MM.1S (cell line): Measurements from ENCODE around the gene CFAP57.

Source experiments
- DNase-seq: peaks from one replicate; pipeline ENCODE4 v3.0.0-alpha.2; 2015
- H2AFZ ChIP-seq: fragments of 300-600 bp; sonication (generic); 2 replicates; pipeline ENCODE4 v1.6.0; 2016; ENCODE audit warnings: antibody characterized with exemption, low read length
- H3F3A ChIP-seq: fragments of 300-600 bp; sonication (generic); 2 replicates; pipeline ENCODE4 v1.6.1; 2016; ENCODE audit warnings: mild to moderate bottlenecking, antibody characterized with exemption, low read length, moderate library complexity, mixed read lengths; ENCODE audit not compliant: insufficient read depth
- H3K27ac ChIP-seq: fragments of 300-600 bp; sonication (generic); 2 replicates; pipeline ENCODE4 v1.5.1; 2016; ENCODE audit warnings: mild to moderate bottlenecking, low read length
- H3K27me3 ChIP-seq: fragments of 300-600 bp; sonication (generic); replicated peaks from 2 replicates; pipeline ENCODE4 v1.6.0; 2016; ENCODE audit warnings: low read length; ENCODE audit not compliant: insufficient read depth
- H3K36me3 ChIP-seq: fragments of 300-600 bp; sonication (generic); replicated peaks from 2 replicates; pipeline ENCODE4 v1.6.1; 2016; ENCODE audit warnings: mild to moderate bottlenecking, low read length, mixed read lengths; ENCODE audit not compliant: insufficient read depth
- H3K4me1 ChIP-seq: fragments of 300-600 bp; sonication (generic); 2 replicates; pipeline ENCODE4 v1.6.1; 2016; ENCODE audit warnings: low read length, mixed read lengths
- H3K4me2 ChIP-seq: fragments of 300-600 bp; sonication (generic); 2 replicates; pipeline ENCODE4 v1.6.0; 2016; ENCODE audit warnings: low read depth, low read length
- H3K4me3 ChIP-seq: fragments of 300-600 bp; sonication (generic); 2 replicates; pipeline ENCODE4 v1.5.1; 2016; ENCODE audit warnings: low read length, mixed read lengths
- H3K79me2 ChIP-seq: fragments of 300-600 bp; sonication (generic); 2 replicates; pipeline ENCODE4 v1.6.1; 2016; ENCODE audit warnings: mixed run types, low read length, mixed read lengths
- H3K9ac ChIP-seq: fragments of 300-600 bp; sonication (generic); 2 replicates; pipeline ENCODE4 v1.6.1; 2016; ENCODE audit warnings: low read length, mixed read lengths
- H3K9me2 ChIP-seq: fragments of 300-600 bp; sonication (generic); replicated peaks from 2 replicates; pipeline ENCODE4 v1.6.1; 2016; ENCODE audit warnings: mild to moderate bottlenecking, low read length, mixed read lengths; ENCODE audit not compliant: insufficient read depth
- H3K9me3 ChIP-seq: fragments of 300-600 bp; sonication (generic); replicated peaks from 2 replicates; pipeline ENCODE4 v1.6.1; 2016; ENCODE audit warnings: mild to moderate bottlenecking, low read length, mixed read lengths; ENCODE audit not compliant: insufficient read depth
- H4K20me1 ChIP-seq: fragments of 300-600 bp; sonication (generic); 2 replicates; pipeline ENCODE4 v1.6.1; 2016; ENCODE audit warnings: mild to moderate bottlenecking, low read length, moderate library complexity, mixed read lengths; ENCODE audit not compliant: insufficient read depth
- EZH2 ChIP-seq: fragments of 300-600 bp; sonication (generic); optimal IDR thresholded peaks from 2 replicates; pipeline ENCODE3; 2017; ENCODE audit warnings: low read depth, mild to moderate bottlenecking, antibody characterized with exemption, low read length, mixed read lengths
- EZH2phosphoT487 ChIP-seq: fragments of 300-600 bp; sonication (generic); IDR thresholded peaks from 2 replicates; pipeline ENCODE4 v1.6.1; 2018; ENCODE audit warnings: antibody characterized with exemption, low read length
- TF ChIP-seq, protein P1 (sequence below): fragments of 300-600 bp; sonication (generic); IDR thresholded peaks from 2 replicates; pipeline ENCODE4 v1.5.1; 2016; ENCODE audit warnings: antibody characterized with exemption, low read length, mixed read lengths

The CFAP57 gene

DNA sequence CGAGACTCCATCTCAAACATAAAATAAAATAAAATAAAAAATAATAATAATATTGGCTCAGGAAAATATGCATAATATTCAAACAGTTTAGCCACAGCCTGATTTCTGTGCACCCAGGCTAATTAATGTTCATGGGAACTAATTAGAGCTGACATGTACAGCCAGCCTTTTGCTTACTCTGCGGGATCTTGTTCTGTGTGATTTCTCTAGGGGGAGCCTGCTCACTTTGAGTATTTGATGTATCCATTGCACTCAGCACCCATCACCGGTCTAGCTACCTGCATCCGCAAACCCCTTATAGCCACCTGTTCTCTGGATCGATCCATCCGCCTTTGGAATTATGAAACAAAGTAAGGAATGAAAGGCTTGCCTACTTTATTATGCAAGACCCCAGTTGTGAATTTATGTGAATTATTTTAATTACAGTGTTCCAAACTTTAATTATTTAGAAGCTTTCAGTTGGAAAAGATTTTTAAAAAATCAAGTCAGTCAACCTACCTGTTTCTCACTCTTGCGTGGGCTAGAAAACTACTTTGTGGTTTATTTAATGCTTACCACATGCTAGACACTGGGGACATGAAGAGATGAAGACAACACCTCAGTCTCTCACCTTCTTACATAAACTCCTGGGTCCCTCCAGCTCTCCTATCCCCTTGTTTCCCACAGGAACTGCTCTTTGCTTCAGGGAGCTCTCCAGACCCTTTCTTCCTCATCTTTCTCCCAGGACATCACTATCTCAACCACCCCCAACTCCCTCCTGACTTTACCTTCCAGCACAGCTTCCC, 25.4 kb downstream of the CFAP57 start:
- H3K4me2 ChIP-seq, result no peak overlapping the region
- no peaks in the 10 kb centered on the region for H3F3A ChIP-seq
- no peak for DNase-seq
- H3K4me1 ChIP-seq, result peaks cover 9% of the 10 kb centered on the region; the same call in 1 of the 2 replicates
- H3K27me3 ChIP-seq, result no peaks in the 10 kb centered on the region
- H3K4me3 ChIP-seq, result no peak overlapping the region
- no peaks in the 10 kb centered on the region for H3K9me3 ChIP-seq
- TF ChIP-seq EZH2phosphoT487 (no peak), EZH2 (no peak)
- TF ChIP-seq, protein P1, sequence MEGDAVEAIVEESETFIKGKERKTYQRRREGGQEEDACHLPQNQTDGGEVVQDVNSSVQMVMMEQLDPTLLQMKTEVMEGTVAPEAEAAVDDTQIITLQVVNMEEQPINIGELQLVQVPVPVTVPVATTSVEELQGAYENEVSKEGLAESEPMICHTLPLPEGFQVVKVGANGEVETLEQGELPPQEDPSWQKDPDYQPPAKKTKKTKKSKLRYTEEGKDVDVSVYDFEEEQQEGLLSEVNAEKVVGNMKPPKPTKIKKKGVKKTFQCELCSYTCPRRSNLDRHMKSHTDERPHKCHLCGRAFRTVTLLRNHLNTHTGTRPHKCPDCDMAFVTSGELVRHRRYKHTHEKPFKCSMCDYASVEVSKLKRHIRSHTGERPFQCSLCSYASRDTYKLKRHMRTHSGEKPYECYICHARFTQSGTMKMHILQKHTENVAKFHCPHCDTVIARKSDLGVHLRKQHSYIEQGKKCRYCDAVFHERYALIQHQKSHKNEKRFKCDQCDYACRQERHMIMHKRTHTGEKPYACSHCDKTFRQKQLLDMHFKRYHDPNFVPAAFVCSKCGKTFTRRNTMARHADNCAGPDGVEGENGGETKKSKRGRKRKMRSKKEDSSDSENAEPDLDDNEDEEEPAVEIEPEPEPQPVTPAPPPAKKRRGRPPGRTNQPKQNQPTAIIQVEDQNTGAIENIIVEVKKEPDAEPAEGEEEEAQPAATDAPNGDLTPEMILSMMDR, result no peak
- H3K9ac ChIP-seq, result no peak overlapping the region
- H3K36me3 ChIP-seq, result no peaks in the 10 kb centered on the region
- H4K20me1 ChIP-seq, result no peaks in the 10 kb centered on the region
- no peaks in the 10 kb centered on the region for H3K9me2 ChIP-seq
- H3K79me2 ChIP-seq, result no peaks in the 10 kb centered on the region
- no peak overlapping the region for H3K27ac ChIP-seq
- H2AFZ ChIP-seq, result no peak overlapping the region

- peak overlapping the region; percentile 41 for H3K4me2 ChIP-seq
- no peaks in the 10 kb centered on the region for H3K9me3 ChIP-seq
- H2AFZ ChIP-seq, result 0 out of 2 replicates have a peak overlapping the region, but pooled peaks have one; percentile 10
- no peak overlapping the region for H3K9ac ChIP-seq
- H3K4me3 ChIP-seq, result no peak overlapping the region
- H3K27ac ChIP-seq, result no peak overlapping the region
- no peaks in the 10 kb centered on the region for H3F3A ChIP-seq
- H3K79me2 ChIP-seq, result no peaks in the 10 kb centered on the region
- H3K27me3 ChIP-seq, result no peaks in the 10 kb centered on the region
- H3K4me1 ChIP-seq, result peaks cover 9% of the 10 kb centered on the region; the same call in 1 of the 2 replicates
- no peaks in the 10 kb centered on the region for H4K20me1 ChIP-seq
- H3K36me3 ChIP-seq, result no peaks in the 10 kb centered on the region
- DNase-seq, result peak; percentile 11
- no peaks in the 10 kb centered on the region for H3K9me2 ChIP-seq
- TF ChIP-seq EZH2, result no peak
- TF ChIP-seq, protein P1, result no peak
- no peak for TF ChIP-seq EZH2phosphoT487
Observed at GRCh38 chr1:43199093-43199726, 27.1 kb downstream of the CFAP57 start.

DNA sequence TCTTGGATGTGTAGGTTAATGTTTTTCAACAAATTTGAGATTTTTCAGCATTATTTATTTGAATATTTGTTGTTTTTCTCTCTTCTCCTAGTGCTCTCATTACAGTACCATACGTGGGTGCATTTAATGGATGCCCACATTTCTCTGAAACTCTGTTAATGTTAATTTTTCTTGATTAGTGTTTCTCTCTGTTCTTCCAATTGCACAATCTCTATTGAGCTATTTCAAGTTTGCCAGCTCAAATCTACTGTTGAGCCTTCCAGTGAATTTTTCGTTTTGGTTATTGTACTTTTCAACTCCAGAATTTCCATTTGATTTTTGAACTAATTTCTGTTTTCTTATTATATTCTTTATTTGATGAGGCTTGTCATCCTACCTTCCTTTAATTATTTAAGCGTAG, 31.7 kb downstream of the CFAP57 start:
- H2AFZ ChIP-seq, result no peak overlapping the region
- no peaks in the 10 kb centered on the region for H3K36me3 ChIP-seq
- no peak overlapping the region for H3K9ac ChIP-seq
- H4K20me1 ChIP-seq, result no peaks in the 10 kb centered on the region
- H3F3A ChIP-seq, result no peaks in the 10 kb centered on the region
- no peak overlapping the region for H3K27ac ChIP-seq
- no peaks in the 10 kb centered on the region for H3K79me2 ChIP-seq
- no peak overlapping the region for H3K4me3 ChIP-seq
- no peaks in the 10 kb centered on the region for H3K27me3 ChIP-seq
- H3K9me2 ChIP-seq, result no peaks in the 10 kb centered on the region
- H3K4me1 ChIP-seq, result peaks cover 5% of the 10 kb centered on the region; the same call in 1 of the 2 replicates
- no peak for TF ChIP-seq EZH2phosphoT487
- TF ChIP-seq EZH2, result no peak
- TF ChIP-seq, protein P1, result no peak
- no peak overlapping the region for H3K4me2 ChIP-seq
- DNase-seq, result no peak
- H3K9me3 ChIP-seq, result no peaks in the 10 kb centered on the region
